Parathyroid adenoma (tissue), 2 donors: ENCODE results near the gene ABHD12.

Source experiments
- H2AFZ ChIP-seq: fragments of 300-600 bp; sonication (generic); one replicate; pipeline ENCODE4 v1.7.0; 2017; ENCODE audit warnings: antibody characterized with exemption, mild to moderate bottlenecking
- H3K27ac ChIP-seq: fragments of 300-600 bp; sonication (generic); one replicate; pipeline ENCODE4 v1.7.0; 2017
- H3K27me3 ChIP-seq: fragments of 300-600 bp; sonication (generic); one replicate; pipeline ENCODE4 v1.7.0; 2017; ENCODE audit warnings: low read length; ENCODE audit not compliant: control insufficient read depth, insufficient read depth
- H3K36me3 ChIP-seq: fragments of 300-600 bp; sonication (generic); one replicate; pipeline ENCODE4 v1.7.0; 2017; ENCODE audit warnings: low read length; ENCODE audit not compliant: control insufficient read depth, insufficient read depth
- H3K4me1 ChIP-seq: fragments of 300-600 bp; sonication (generic); one replicate; pipeline ENCODE4 v1.7.0; 2017; ENCODE audit warnings: control low read depth
- H3K4me2 ChIP-seq: fragments of 300-600 bp; sonication (generic); one replicate; pipeline ENCODE4 v1.7.0; 2017; ENCODE audit warnings: low read length
- H3K4me3 ChIP-seq: fragments of 300-600 bp; sonication (generic); one replicate; pipeline ENCODE4 v1.7.0; 2017; ENCODE audit warnings: low read depth, low read length
- H3K79me2 ChIP-seq: fragments of 300-600 bp; sonication (generic); one replicate; pipeline ENCODE4 v1.7.0; 2017; ENCODE audit warnings: control low read depth
- H3K9ac ChIP-seq: fragments of 300-600 bp; sonication (generic); one replicate; pipeline ENCODE4 v1.7.0; 2017; ENCODE audit warnings: mild to moderate bottlenecking
- H3K9me3 ChIP-seq: fragments of 300-600 bp; sonication (generic); one replicate; pipeline ENCODE4 v1.7.0; 2017; ENCODE audit warnings: low read length; ENCODE audit not compliant: control insufficient read depth
- CTCF ChIP-seq: fragments of 300-600 bp; sonication (generic); IDR thresholded peaks from one replicate; pipeline ENCODE4 v1.7.0; 2017; ENCODE audit warnings: antibody characterized with exemption, mild to moderate bottlenecking
- donor health status: primary hyperparathyroidism.

The ABHD12 gene

GRCh38 chr20:25364879-25365699, 25.5 kb downstream of the ABHD12 start:
- Histone ChIP-seq H3K4me1 (no peaks in the 10 kb centered on the region), H3K4me3 (no peak overlapping the region), H3K79me2 (peaks cover 49% of the 10 kb centered on the region), H3K9ac (no peak overlapping the region), H3K9me3 (no peaks in the 10 kb centered on the region), H3K27ac (no peak overlapping the region), H3K4me2 (no peak overlapping the region), H3K27me3 (no peaks in the 10 kb centered on the region), H2AFZ (no peak overlapping the region), H3K36me3 (no peaks in the 10 kb centered on the region)
- no peak for TF ChIP-seq CTCF

GRCh38 chr20:25364180-25364788, 26.4 kb downstream of the ABHD12 start:
- Histone ChIP-seq H3K36me3 (no peaks in the 10 kb centered on the region), H3K79me2 (peaks cover 47% of the 10 kb centered on the region), H3K4me2 (no peak overlapping the region), H3K9ac (no peak overlapping the region), H3K4me1 (no peaks in the 10 kb centered on the region), H3K4me3 (no peak overlapping the region), H3K27me3 (no peaks in the 10 kb centered on the region), H3K27ac (no peak overlapping the region), H3K9me3 (no peaks in the 10 kb centered on the region), H2AFZ (no peak overlapping the region)
- TF ChIP-seq CTCF, result no peak

- Histone ChIP-seq H3K36me3 (no peaks in the 10 kb centered on the region), H2AFZ (no peak overlapping the region), H3K27ac (no peak overlapping the region), H3K9me3 (no peaks in the 10 kb centered on the region), H3K4me1 (no peaks in the 10 kb centered on the region), H3K27me3 (no peaks in the 10 kb centered on the region), H3K79me2 (peaks cover 36% of the 10 kb centered on the region), H3K4me2 (no peak overlapping the region), H3K4me3 (no peak overlapping the region), H3K9ac (no peak overlapping the region)
- TF ChIP-seq CTCF, result no peak
Measured at GRCh38 chr20:25361287-25361683, 29.4 kb downstream of the ABHD12 start.

GRCh38 chr20:25360631-25361286, 29.9 kb downstream of the ABHD12 start:
- Histone ChIP-seq H3K4me2 (no peak overlapping the region), H3K9ac (no peak overlapping the region), H2AFZ (no peak overlapping the region), H3K4me3 (no peak overlapping the region), H3K27me3 (no peaks in the 10 kb centered on the region), H3K4me1 (no peaks in the 10 kb centered on the region), H3K36me3 (no peaks in the 10 kb centered on the region), H3K79me2 (peaks cover 34% of the 10 kb centered on the region), H3K9me3 (no peaks in the 10 kb centered on the region), H3K27ac (no peak overlapping the region)
- TF ChIP-seq CTCF, result no peak
